H1 (cell line): ENCODE results near the gene ARHGAP25. TPM values are rescaled to one million over a fixed set of nuclear protein-coding genes. Genes with fewer than 3 reads are reported as not detected.

Source experiments
- CHD7 ChIP-seq: fragments of 300-600 bp; sonication (generic); IDR thresholded peaks from 2 replicates; pipeline ENCODE4 v1.7.1; 2012; ENCODE audit warnings: low read length, moderate library complexity, mild to moderate bottlenecking, inconsistent platforms; ENCODE audit not compliant: insufficient replicate concordance
- EZH2 ChIP-seq: fragments of 200-600 bp; sonication (generic); IDR thresholded peaks from 2 replicates; pipeline ENCODE4 v1.7.1; 2012; ENCODE audit warnings: low read depth, mild to moderate bottlenecking, moderate library complexity, low read length, inconsistent platforms; ENCODE audit not compliant: severe bottlenecking
- MAX ChIP-seq: IDR thresholded peaks from 2 replicates; pipeline ENCODE4 v1.6.1; 2012; ENCODE audit warnings: inconsistent platforms
- RNF2 ChIP-seq: fragments of 200-900, 300-1000 bp; sonication (generic); IDR thresholded peaks from 2 replicates; pipeline ENCODE4 v1.7.1; 2016; ENCODE audit warnings: borderline replicate concordance, low read depth, mild to moderate bottlenecking, antibody characterized with exemption, low read length; ENCODE audit not compliant: poor library complexity, severe bottlenecking; ENCODE audit errors: missing control alignments
- polyA plus RNA-seq, 7 experiments: library from polyadenylated mRNA; depleted of rRNA in 3 of 7; stranded (reverse) in 5 of 7; unstranded in 2 of 7; fragments of >200 nt in 5 of 7; fragments of 200-250 nt in 2 of 7; gene quantifications; 1 replicate in 5 of 7; 2 replicates in 1 of 7; 4 replicates in 1 of 7; pipeline versions ENCODE4 v1.2.1 to v1.2.3, GENCODE V29; 2011 to 2013; ENCODE audit warnings: missing spikeins in 2 of 7, mixed read lengths in 2 of 7
- total RNA-seq: library from RNA; stranded (reverse); fragmentation: NEBNext Ultra II Directional; extraction: Animal tissue kit (Norgen Biotek cat#: 25700); gene quantifications from 2 replicates; pipeline ENCODE4 v1.2.1, GENCODE V29; 2021

Gene ARHGAP25
- total and polyA plus RNA-seq, 2 of the 8 experiments (the other 6 are each of a cell fraction or from before 2014, with no cell fraction given) = 1.00 to 1.2 TPM

GRCh38 chr2:68846091-68846490, 111.5 kb downstream of the ARHGAP25 start (continued):
- TF ChIP-seq CHD7 (no peak), MAX (no peak), EZH2 (no peak), RNF2 (no peak)
